Measurements from ENCODE around the gene TH.

TH gene

GRCh38 chr11:2189938-2190656, 18.5 kb upstream of the TH start:
- Histone ChIP-seq H3K27ac (ENCODE audit: low read length) (no peak overlapping the region), H3K9me3 (ENCODE audit: insufficient read depth, low read depth, low read length) (no peaks in the 10 kb centered on the region), H3K4me3 (ENCODE audit: low read length) (no peak overlapping the region), H3K36me3 (ENCODE audit: insufficient read depth, low read depth, low read length) (no peaks in the 10 kb centered on the region), H3K27me3 (ENCODE audit: insufficient read depth, low read length) (no peaks in the 10 kb centered on the region), H3K4me1 (ENCODE audit: insufficient read depth, low read length) (no peaks in the 10 kb centered on the region), H3K9ac (ENCODE audit: low read depth, low read length) (no peak overlapping the region)

GRCh38 chr11:2188745-2189144, 17.1 kb upstream of the TH start:
- no peak overlapping the region for H3K9ac ChIP-seq (ENCODE audit: low read depth, low read length)
- no peaks in the 10 kb centered on the region for H3K27me3 ChIP-seq (ENCODE audit: insufficient read depth, low read length)
- no peaks in the 10 kb centered on the region for H3K9me3 ChIP-seq (ENCODE audit: insufficient read depth, low read depth, low read length)
- no peaks in the 10 kb centered on the region for H3K36me3 ChIP-seq (ENCODE audit: insufficient read depth, low read depth, low read length)
- H3K4me1 ChIP-seq (ENCODE audit: insufficient read depth, low read length), result no peaks in the 10 kb centered on the region
- no peak overlapping the region for H3K27ac ChIP-seq (ENCODE audit: low read length)
- H3K4me3 ChIP-seq (ENCODE audit: low read length), result no peak overlapping the region

DNA sequence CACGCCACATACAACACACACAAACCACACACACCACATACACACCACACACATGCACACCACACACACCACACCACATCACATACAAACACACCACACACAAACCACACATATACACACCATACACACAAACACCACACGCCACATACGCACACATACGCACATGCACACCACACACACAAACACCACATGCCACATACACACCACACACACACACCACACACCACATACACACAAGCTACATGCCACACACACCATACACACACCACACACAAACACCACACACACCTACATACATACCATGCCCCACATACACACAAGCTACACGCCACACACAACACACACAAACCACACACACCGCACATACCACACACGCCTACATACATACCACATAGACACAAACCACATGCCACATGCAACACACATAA, 15.7 kb upstream of the TH start:
- Histone ChIP-seq H3K4me3 (ENCODE audit: low read length) (no peak overlapping the region), H3K27me3 (ENCODE audit: insufficient read depth, low read length) (no peaks in the 10 kb centered on the region), H3K4me1 (ENCODE audit: insufficient read depth, low read length) (no peaks in the 10 kb centered on the region), H3K9ac (ENCODE audit: low read depth, low read length) (no peak overlapping the region), H3K36me3 (ENCODE audit: insufficient read depth, low read depth, low read length) (no peaks in the 10 kb centered on the region), H3K9me3 (ENCODE audit: insufficient read depth, low read depth, low read length) (no peaks in the 10 kb centered on the region), H3K27ac (ENCODE audit: low read length) (no peak overlapping the region)

GRCh38 chr11:2186669-2187279, 15.2 kb upstream of the TH start:
- Histone ChIP-seq H3K27ac (ENCODE audit: low read length) (no peak overlapping the region), H3K36me3 (ENCODE audit: insufficient read depth, low read depth, low read length) (no peaks in the 10 kb centered on the region), H3K9ac (ENCODE audit: low read depth, low read length) (no peak overlapping the region), H3K27me3 (ENCODE audit: insufficient read depth, low read length) (no peaks in the 10 kb centered on the region), H3K4me3 (ENCODE audit: low read length) (no peak overlapping the region), H3K9me3 (ENCODE audit: insufficient read depth, low read depth, low read length) (no peaks in the 10 kb centered on the region), H3K4me1 (ENCODE audit: insufficient read depth, low read length) (no peaks in the 10 kb centered on the region)

GRCh38 chr11:2185324-2186085, 13.9 kb upstream of the TH start:
- Histone ChIP-seq H3K4me3 (ENCODE audit: low read length) (no peak overlapping the region), H3K9ac (ENCODE audit: low read depth, low read length) (no peak overlapping the region), H3K36me3 (ENCODE audit: insufficient read depth, low read depth, low read length) (no peaks in the 10 kb centered on the region), H3K9me3 (ENCODE audit: insufficient read depth, low read depth, low read length) (no peaks in the 10 kb centered on the region), H3K4me1 (ENCODE audit: insufficient read depth, low read length) (no peaks in the 10 kb centered on the region), H3K27me3 (ENCODE audit: insufficient read depth, low read length) (no peaks in the 10 kb centered on the region), H3K27ac (ENCODE audit: low read length) (no peak overlapping the region)

- H3K9me3 ChIP-seq (ENCODE audit: insufficient read depth, low read depth, low read length), result no peaks in the 10 kb centered on the region
- H3K27ac ChIP-seq (ENCODE audit: low read length), result no peak overlapping the region
- no peaks in the 10 kb centered on the region for H3K27me3 ChIP-seq (ENCODE audit: insufficient read depth, low read length)
- no peak overlapping the region for H3K9ac ChIP-seq (ENCODE audit: low read depth, low read length)
- H3K4me3 ChIP-seq (ENCODE audit: low read length), result no peak overlapping the region
- no peaks in the 10 kb centered on the region for H3K36me3 ChIP-seq (ENCODE audit: insufficient read depth, low read depth, low read length)
- H3K4me1 ChIP-seq (ENCODE audit: insufficient read depth, low read length), result no peaks in the 10 kb centered on the region
These were observed 11.3 kb upstream of the TH start for GRCh38 chr11:2182692-2183474.

- Histone ChIP-seq H3K9me3 (ENCODE audit: insufficient read depth, low read depth, low read length) (no peaks in the 10 kb centered on the region), H3K9ac (ENCODE audit: low read depth, low read length) (no peak overlapping the region), H3K27ac (ENCODE audit: low read length) (no peak overlapping the region), H3K4me3 (ENCODE audit: low read length) (no peak overlapping the region), H3K27me3 (ENCODE audit: insufficient read depth, low read length) (no peaks in the 10 kb centered on the region), H3K4me1 (ENCODE audit: insufficient read depth, low read length) (no peaks in the 10 kb centered on the region), H3K36me3 (ENCODE audit: insufficient read depth, low read depth, low read length) (no peaks in the 10 kb centered on the region)
These were observed 10.5 kb upstream of the TH start for GRCh38 chr11:2182075-2182474.

DNA sequence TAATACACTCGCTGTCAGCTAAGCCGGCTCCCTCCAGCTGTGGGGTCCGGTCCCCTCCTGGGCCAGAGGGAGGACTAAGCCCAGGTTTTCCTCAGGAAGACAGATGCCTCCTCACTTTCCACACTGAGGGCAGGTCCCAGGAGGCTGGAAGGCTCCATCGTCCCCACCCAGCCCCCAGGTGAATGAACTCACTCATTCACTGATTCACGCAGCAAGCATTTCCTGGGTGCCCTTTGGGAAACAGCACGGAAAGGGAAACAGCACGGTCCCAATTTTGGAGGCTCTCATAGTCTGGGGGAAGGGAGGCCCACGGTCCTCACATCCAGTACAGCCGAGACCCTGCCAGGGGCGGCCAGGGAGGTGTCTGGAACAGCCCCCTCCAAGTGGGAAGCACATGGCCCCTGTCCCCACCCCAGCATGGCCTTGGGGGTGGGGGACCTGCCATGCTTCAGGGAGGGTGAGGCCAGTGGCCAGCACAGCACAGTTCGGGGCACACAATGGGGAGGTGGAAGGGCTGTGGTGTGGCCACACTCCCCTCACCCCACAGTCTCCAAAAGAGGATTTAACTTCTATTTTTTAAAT, 9.3 kb upstream of the TH start:
- Histone ChIP-seq H3K27ac (ENCODE audit: low read length) (no peak overlapping the region), H3K27me3 (ENCODE audit: insufficient read depth, low read length) (no peaks in the 10 kb centered on the region), H3K4me1 (ENCODE audit: insufficient read depth, low read length) (no peaks in the 10 kb centered on the region), H3K9me3 (ENCODE audit: insufficient read depth, low read depth, low read length) (no peaks in the 10 kb centered on the region), H3K4me3 (ENCODE audit: low read length) (no peak overlapping the region), H3K36me3 (ENCODE audit: insufficient read depth, low read depth, low read length) (no peaks in the 10 kb centered on the region), H3K9ac (ENCODE audit: low read depth, low read length) (no peak overlapping the region)

- Histone ChIP-seq H3K9me3 (ENCODE audit: insufficient read depth, low read depth, low read length) (no peaks in the 10 kb centered on the region), H3K4me1 (ENCODE audit: insufficient read depth, low read length) (no peaks in the 10 kb centered on the region), H3K4me3 (ENCODE audit: low read length) (no peak overlapping the region), H3K27ac (ENCODE audit: low read length) (no peak overlapping the region), H3K27me3 (ENCODE audit: insufficient read depth, low read length) (no peaks in the 10 kb centered on the region), H3K36me3 (ENCODE audit: insufficient read depth, low read depth, low read length) (no peaks in the 10 kb centered on the region), H3K9ac (ENCODE audit: low read depth, low read length) (no peak overlapping the region)
These were observed 8.7 kb upstream of the TH start for GRCh38 chr11:2180347-2180746.

- H3K27ac ChIP-seq (ENCODE audit: low read length), result no peak overlapping the region
These were observed 7.9 kb upstream of the TH start for GRCh38 chr11:2179516-2179915.

GRCh38 chr11:2178906-2179494, 7.4 kb upstream of the TH start:
- no peak overlapping the region for H3K4me3 ChIP-seq (ENCODE audit: low read length)
- no peak overlapping the region for H3K9ac ChIP-seq (ENCODE audit: low read depth, low read length)
- no peaks in the 10 kb centered on the region for H3K9me3 ChIP-seq (ENCODE audit: insufficient read depth, low read depth, low read length)
- H3K27me3 ChIP-seq (ENCODE audit: insufficient read depth, low read length), result no peaks in the 10 kb centered on the region
- no peaks in the 10 kb centered on the region for H3K36me3 ChIP-seq (ENCODE audit: insufficient read depth, low read depth, low read length)
- no peaks in the 10 kb centered on the region for H3K4me1 ChIP-seq (ENCODE audit: insufficient read depth, low read length)
- no peak overlapping the region for H3K27ac ChIP-seq (ENCODE audit: low read length)

More at GRCh38 chr11:2179516-2179915, 7.9 kb upstream of the TH start:
- Histone ChIP-seq H3K9me3 (ENCODE audit: insufficient read depth, low read depth, low read length) (no peaks in the 10 kb centered on the region), H3K36me3 (ENCODE audit: insufficient read depth, low read depth, low read length) (no peaks in the 10 kb centered on the region), H3K4me3 (ENCODE audit: low read length) (no peak overlapping the region), H3K9ac (ENCODE audit: low read depth, low read length) (no peak overlapping the region), H3K4me1 (ENCODE audit: insufficient read depth, low read length) (no peaks in the 10 kb centered on the region), H3K27me3 (ENCODE audit: insufficient read depth, low read length) (no peaks in the 10 kb centered on the region)

Measured in iPS-20b (cell line).